Activated CD8-positive, alpha-beta memory T cell treated with anti-CD3 and anti-CD28 coated beads for 48 hours (primary cell): ENCODE measurements around the gene MPO.
A peak's percentile ranks its signal among the peaks of the same experiment; 100 is the strongest.

ENCODE experiments used
- DNase-seq, 3 experiments: peaks; one replicate each; pipeline ENCODE4 v3.0.0-alpha.2; 2020; ENCODE audit warnings: low read depth in 2 of 3, low spot score in 2 of 3

The MPO gene, protein sequence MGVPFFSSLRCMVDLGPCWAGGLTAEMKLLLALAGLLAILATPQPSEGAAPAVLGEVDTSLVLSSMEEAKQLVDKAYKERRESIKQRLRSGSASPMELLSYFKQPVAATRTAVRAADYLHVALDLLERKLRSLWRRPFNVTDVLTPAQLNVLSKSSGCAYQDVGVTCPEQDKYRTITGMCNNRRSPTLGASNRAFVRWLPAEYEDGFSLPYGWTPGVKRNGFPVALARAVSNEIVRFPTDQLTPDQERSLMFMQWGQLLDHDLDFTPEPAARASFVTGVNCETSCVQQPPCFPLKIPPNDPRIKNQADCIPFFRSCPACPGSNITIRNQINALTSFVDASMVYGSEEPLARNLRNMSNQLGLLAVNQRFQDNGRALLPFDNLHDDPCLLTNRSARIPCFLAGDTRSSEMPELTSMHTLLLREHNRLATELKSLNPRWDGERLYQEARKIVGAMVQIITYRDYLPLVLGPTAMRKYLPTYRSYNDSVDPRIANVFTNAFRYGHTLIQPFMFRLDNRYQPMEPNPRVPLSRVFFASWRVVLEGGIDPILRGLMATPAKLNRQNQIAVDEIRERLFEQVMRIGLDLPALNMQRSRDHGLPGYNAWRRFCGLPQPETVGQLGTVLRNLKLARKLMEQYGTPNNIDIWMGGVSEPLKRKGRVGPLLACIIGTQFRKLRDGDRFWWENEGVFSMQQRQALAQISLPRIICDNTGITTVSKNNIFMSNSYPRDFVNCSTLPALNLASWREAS

GRCh38 chr17:58280480-58281217 lies at the start of gene MPO:
Gene MPO (minus strand): TSS chr17:58280935. CDS start chr17:58280758, 177 bp downstream.
- DNase-seq, result no peak

DNA sequence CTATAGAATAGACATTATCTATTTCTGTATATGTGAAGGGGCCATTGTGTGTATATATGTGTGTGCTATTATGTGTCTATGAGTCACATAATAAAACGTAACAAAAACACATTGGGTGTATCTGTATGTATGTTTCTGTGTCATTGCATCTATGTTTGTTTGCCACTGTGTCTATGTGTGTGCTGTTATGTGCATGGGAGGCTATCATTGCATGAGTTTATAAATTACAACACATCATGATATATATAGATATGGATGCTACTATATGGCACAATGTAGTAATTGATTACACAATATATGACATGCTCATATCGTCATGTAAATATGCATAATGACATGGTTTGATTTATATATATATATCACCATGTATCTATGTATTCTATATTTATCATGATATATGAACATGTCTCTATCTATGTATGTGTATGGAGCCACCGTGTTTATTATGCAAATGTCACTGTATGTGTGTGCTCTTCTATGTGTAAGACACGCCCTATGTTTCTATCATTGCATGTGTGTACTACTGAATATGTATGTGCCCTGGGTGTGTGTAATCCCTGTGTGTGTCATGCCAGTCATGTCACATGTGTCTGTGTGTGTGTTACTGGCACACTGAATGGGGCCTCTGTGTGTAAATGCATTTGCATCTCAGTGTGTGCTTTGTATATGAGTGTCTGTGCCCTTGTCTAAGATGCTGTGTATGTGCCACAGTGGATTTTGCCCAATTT lies 49.2 kb upstream of the MPO start:
- DNase-seq, result peak in 1 of 3 experiments; percentile 61

GRCh38 chr17:58329035-58329809 lies 48.5 kb upstream of the MPO start:
- peak; percentile 84 to 94 (median 92) for DNase-seq

DNA sequence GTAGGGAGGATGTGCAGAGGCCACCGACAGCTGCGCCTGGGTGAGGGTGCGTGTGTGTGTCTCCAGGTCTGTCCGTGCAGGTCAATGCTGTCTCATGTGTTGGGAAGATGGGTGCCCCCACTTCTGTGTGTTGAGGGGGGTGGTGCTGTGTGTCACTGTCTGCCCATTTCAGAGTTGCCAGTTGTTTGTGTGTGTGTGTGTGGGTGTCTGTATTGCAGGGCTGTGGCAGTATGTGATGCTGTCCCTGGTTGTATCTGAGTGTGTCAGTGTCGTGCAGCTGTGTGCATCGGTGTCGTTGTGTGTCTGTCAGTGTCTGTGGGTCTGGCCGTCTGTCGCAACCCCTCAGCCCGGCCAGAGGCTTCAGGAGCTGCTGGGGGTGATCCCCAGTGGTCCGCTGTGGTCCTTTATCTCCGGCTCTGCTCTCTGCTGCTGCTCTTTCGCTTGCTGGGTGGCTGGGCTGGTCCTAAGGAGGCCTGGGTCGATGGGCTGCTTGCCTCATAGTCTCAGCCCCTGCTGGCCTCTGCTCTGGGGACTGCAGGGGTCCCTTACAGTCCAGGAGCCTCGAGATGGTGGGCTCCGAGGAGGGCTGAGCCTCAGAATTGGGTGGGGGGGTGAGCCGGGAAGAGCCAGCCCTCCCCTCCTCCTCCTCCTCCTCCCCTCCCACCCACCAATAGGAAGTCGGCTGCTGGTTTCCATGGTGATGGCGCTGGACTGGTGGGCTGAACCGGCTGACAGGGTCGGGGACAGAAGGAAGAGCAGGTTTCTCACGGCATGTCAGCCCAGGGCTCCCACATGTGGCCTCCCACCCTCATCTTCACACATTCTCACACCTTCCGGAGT lies 47.7 kb upstream of the MPO start, which contains the start of gene TSPOAP1:
Gene TSPOAP1, minus strand, starts transcription at position 601 of the 840 bp plus-strand sequence. CDS start 875 bp downstream, outside the sequence.
- DNase-seq, result peak in 2 of 3 experiments; percentile 70 to 89

DNA sequence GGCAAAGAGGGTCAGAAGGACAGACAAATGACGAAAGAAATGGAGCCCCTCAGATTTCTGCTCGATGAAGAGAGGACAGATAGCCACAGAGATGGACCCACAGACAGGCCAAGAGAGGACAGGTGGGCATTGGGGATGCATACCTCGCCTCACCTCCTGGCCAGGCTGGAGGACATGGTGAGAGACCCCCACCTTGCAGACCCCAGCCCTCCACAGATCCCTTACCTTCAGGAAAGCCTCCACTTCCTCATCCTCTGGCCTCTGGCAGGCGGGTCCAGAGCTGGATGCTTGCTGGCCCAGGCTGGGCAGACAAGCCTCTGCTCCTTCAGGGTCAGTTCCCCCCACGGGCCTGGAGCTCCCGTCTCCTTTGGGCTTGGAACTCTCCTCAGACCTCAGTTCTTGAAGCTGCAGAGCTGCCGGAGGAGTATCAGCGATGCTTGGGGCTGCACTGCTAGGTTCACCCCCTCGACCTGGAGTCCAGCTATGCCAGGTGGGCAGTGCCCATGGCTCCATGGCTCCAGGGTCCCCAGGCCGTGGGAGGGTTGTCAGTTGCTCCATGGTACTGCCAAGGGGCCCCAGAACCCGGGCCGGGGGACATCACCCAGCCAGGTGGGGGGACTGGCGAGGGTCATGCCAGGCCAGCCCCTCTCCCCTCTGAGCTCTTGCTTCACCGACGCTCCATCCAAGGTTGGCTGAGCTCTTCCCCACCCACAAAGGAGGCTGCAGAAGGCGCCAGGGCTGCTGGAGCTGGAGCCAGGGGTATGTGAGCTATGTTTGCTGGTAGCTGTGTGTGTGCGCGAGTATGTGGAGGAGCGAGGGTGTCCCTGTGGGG lies 46.8 kb upstream of the MPO start:
- no peak for DNase-seq

DNA sequence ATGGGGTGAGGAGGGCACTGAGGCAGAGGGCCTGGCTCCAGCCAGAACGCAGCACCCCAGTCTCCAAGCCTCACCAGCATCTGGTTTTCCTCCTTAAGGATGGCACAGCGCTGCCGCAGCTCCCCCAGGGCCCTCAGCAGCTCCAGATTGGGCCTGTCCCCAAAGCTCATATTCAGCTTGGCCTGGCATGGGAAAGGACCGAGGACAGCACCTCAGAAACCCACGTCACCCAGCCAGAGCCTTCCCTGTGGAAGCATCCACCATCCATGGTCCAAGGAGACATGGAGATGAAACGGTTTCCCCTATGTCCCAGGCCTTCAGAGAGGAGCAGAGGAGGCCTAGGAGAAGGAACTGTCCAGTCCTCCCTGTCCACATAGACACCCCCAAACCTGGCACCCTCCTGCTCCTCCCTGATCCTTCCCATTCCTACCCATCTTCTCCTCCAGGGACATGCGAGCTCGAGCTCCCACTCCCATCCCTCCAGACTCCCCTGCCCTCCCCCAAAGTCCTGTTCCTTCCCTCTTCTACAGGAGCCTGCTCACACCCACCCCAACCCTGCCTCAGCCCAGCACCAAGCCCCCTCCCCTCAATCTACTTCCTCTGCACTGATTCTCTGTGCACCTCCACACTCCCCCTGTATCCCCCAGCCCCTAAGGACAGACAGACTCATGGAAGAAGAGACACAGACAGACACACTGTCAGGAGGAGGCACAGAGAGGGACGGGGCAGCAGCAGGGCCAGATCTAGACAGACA lies 46.1 kb upstream of the MPO start:
- no peak for DNase-seq

GRCh38 chr17:58325976-58326468 lies 45.3 kb upstream of the MPO start:
- DNase-seq, result no peak

GRCh38 chr17:58325289-58325726 lies 44.6 kb upstream of the MPO start:
- no peak for DNase-seq

DNA sequence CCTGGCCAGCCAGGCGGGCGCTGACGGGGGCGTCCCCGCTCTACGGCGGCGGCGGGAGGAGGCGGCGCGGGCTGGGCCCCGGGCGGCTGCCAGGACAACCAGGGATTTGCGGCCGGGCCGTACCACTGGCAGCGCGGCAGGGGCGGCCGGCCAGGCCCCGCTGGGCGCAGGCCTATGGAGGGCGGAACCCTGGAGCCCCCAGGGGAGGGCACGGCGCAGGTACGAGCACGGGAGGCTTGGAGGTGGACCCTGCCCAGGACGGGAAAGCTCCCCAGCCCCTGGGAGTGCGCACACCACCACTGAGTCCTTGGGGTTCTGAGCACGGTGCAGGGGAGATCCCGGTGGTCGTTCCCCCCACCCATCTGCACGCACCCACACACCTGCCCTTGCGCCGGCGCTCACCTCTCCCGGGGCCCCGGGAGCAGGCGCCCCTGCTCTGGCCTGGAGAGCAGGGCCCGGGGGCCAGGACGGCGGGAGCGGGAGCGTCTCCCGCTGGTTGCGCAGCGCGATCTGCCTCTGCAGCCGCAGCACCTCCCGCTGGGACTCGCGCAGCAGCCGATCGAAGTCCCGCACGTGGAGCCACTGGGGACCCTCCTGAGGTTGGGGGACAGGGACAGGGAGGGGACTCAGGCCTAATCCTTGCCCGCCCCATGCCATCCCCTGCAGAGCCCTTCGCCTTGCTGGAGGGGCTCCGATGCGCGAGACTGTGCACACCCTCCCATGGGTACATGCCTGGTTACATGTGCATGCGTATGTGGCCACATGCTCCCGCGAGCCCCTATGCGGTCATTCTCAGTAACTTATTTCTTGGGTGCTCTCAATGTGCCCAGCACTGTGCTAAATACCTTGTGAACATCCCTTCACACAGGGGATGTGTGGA lies 43.9 kb upstream of the MPO start:
- DNase-seq, result no peak

DNA sequence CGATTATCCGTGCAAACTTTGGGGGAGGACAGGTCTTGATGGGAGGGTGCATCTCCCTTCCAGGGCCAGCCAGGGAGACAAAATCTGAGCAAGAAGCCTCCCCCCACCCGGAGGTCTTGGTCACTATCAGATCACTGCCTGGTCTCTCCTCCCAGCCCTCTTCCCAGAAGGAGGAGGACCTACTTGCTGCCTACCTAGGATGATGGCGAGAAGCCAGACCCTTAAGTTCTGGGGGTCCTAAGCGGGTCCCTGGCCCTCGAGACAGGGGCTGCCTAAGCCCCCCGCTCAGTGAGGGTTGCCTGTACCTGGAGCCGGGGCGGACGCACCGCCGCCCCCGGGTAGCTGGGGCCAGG lies 43.3 kb upstream of the MPO start:
- no peak for DNase-seq

GRCh38 chr17:58323366-58324055 lies 42.8 kb upstream of the MPO start:
- no peak for DNase-seq

GRCh38 chr17:58322581-58323185 lies 41.9 kb upstream of the MPO start:
- no peak for DNase-seq

- DNase-seq, result no peak
These were observed 41.1 kb upstream of the MPO start for GRCh38 chr17:58321571-58322525.

DNA sequence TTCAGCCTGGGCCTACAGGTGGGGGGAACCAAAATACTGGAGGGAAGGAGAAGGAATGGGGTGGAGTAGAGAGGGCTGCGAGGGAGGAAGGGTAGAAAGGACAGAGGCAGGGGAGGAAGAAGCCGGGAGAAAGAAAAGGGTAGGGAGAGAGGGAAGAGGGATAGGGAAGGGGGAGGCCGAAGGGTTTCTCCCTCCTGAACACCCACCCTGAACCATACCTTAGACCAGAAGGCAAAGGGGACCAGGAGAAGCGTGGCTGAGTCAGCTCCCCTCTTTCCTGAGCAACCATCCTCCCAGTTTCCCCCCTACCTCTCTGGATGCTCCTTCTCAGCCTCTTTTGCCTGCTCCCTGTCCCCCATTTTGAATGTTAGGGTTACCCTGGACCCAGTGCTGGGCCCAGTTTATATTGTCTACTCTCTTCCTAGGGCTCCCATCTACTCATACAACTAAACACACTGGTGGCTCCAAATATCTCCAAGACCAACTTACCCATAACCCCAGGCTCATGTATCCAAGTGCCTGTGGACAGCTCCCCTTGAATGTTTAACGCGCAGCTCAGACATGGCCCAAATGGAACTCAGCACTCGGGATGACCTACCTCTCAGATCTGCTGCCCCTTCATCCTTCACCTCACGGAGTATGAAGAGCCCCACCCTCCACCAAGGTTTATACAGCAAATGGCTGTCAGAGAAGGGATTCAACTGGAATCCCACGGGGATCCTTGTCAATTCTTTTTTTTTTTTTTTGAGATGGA lies 40.0 kb upstream of the MPO start:
- no peak for DNase-seq
